Stimulated activated CD8-positive, alpha-beta memory T cell treated with anti-CD3 and anti-CD28 coated beads, Interleukin-15, amount 100 ng/mL, for 48 hours (primary cell): ENCODE data around the gene THUMPD2.
A peak's percentile ranks its signal among the peaks of the same experiment; 100 is the strongest.
"Not testable (repeated sequence)": the region's sequence is repeated elsewhere in the genome, so short reads cannot be mapped to it uniquely, and the experiment has no call there.

ENCODE experiments used
- DNase-seq, 2 donors: peaks; one replicate each; pipeline ENCODE4 v3.0.0-alpha.2; 2020; ENCODE audit warnings: low read depth in 2 of 2

Gene THUMPD2

DNA sequence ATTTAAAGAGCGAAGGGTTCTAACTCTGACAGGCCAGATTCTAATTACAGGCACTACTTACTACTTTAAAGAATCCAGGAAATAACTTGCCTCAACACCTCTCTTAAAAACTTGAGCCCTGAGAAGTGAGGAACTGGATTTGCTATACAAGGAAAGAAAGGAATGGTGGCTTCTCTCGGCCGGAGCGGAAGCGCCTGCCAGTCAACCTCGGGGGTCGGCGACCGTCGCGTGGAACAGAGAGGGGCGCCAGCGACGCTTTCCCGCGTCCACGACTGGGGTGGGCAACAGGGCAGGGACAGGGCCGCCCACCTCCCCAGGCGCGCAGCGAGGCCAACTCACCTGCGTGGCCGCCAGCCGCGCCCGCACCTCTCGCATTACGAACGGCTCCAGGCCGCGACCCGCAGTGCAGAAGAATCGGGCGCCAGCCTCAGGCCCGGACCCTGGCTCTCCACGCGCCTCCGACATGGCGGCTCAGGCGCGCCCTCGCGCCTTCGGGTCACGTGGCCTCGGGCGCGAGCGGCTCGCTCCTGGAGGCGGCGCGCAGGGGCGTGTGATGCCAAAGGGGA, at the start of gene THUMPD2:
Gene THUMPD2 (minus strand): TSS at position 484 of the 566 bp plus-strand sequence. CDS start 19 bp downstream, at position 465.
- DNase-seq: peak; percentile 48 to 54

DNA sequence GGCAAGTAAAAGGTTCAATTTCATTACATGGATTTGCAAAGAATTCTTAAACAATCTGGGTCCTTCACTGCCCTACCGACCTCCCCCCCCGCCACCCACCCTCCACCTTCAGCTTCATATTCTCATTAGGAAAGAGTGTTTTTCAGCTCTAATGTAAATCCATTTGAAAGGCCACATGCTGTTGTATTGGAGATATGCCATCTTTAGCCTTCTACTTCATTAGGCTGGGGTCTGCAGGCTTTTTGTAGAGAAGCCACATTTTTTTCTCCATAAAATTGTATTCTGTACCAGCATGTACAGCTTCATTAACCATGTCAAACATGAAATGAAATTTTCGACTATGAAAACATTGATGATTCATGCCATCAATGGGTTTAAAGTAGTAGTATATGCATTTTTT, 42.8 kb upstream of the THUMPD2 start:
- no peak for DNase-seq

- DNase-seq: no peak
Observed at GRCh38 chr2:39816845-39817244, 37.8 kb upstream of the THUMPD2 start.

DNA sequence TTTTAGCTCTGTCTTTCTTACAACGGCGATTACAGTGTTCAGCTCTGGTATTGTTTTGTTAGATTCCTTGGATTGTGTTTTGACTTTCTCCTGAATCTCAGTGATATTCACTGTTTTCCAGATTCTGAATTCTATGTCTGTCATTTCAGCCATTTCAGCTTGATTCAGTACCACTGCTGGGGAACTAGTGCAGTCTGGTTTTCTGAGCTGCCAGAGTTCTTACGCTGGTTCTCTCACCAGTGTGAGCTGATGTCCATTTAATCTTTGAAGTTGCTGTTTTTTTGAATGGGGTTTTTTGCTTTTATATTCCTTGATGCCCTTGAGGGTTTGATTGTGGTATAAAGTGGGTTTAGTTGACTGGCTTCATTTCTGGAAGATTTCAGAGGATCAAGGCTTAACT, 37.4 kb upstream of the THUMPD2 start:
- DNase-seq: no peak

DNA sequence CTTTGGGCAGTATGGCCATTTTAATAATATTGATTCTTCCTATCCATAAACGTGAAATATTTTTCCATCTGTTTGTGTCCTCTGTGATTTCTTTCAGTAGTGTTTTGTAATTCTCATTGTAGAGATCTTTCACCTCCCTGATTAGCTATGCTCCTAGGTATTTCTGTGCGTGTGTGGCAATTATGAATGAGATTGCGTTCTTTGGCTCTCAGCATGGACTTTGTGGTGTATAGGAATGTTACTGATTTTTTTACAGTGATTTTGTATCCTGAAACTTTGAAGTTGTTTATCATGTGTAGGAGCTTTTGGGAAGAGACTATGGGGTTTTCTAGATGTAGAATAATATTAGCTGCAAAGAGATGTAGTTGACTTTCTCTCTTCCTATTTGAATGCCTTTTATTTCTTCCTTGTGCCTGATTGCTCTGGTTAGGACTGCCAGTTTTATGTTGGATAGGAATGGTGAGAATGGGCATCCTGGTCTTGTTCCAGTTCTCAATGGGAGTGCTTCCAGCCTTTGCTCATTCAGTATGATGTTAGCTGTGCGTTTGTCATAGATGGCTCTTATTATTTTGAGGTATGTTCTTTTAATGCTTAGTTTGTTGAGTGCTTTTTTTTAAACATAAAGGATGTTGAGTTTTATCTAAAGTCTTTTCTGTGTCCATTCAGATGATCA, 27.0 kb upstream of the THUMPD2 start:
- DNase-seq: no peak

- DNase-seq: no peak
Observed at GRCh38 chr2:39803839-39804238, 24.8 kb upstream of the THUMPD2 start.

GRCh38 chr2:39800752-39801151, 21.7 kb upstream of the THUMPD2 start:
- no peak for DNase-seq

DNA sequence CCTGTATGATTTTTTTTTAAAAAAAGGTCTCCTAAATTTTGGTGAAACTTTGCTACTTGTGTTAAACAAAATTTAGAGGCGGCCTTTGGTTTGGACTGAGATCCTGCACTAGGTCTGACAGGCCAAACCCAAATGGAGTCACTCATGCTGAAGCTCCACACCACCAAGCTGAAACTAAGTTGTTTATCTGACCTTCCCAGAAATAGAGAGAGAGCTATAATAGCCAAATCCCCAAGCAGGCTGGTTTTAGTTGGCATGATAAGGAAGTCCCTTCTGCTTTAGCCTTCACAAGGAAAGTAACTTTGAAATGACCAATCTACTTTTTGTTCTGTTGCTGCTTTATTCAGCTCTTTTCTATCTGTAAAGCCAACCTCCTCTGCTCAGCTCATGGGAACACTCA, 17.1 kb upstream of the THUMPD2 start:
- no peak for DNase-seq

DNA sequence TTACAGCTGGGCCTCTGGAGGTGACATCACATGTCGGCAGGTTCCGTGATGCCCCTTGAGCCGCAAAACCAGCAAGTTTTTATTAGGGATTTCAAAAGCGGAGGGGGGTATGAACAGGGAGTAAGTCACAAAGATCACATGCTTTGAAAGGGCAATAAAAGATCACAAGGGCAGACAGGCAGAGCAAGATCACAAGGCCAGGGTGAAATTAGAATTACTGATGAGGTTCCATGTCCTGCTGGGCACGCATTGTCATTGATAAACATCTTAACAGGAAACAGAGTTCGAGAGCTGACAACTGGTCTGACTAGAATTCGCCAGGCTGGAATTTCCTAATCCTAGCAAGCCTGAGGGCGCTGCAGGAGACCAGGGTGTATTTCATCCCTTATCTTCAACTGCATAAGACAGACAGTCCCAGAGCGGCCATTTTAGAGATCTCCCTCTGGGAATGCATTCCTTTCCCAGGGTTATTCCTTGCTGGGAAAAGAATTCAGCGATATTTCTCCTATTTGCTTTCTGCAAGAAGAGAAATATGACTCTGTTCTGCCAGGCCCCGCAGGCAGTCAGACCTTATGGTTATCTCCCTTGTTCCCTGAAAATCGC, 11.3 kb upstream of the THUMPD2 start:
- DNase-seq: not testable (repeated sequence)

DNA sequence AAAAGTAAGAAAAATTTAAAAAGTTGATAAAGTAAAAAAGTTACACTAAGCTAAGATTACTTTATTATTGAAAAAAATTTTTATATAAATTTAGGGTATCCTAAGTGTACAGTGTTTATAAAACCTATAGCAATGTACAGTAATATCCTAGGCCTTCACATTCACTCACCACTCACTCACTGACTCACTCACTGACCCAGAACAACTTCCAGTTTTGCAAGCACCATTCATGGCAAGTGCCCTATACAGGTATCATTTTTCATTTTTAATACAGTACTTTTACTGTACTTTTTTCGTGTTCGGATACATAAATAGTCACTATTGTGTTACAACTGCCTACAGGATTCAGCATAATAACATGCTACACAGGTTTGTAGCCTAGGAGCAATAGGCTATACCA, 8.9 kb upstream of the THUMPD2 start:
- DNase-seq: no peak

GRCh38 chr2:39786761-39787522, 7.9 kb upstream of the THUMPD2 start:
- DNase-seq: no peak

- DNase-seq: no peak
Observed at GRCh38 chr2:39782591-39782990, 3.5 kb upstream of the THUMPD2 start.

GRCh38 chr2:39781697-39782096, 2.6 kb upstream of the THUMPD2 start:
- no peak for DNase-seq

DNA sequence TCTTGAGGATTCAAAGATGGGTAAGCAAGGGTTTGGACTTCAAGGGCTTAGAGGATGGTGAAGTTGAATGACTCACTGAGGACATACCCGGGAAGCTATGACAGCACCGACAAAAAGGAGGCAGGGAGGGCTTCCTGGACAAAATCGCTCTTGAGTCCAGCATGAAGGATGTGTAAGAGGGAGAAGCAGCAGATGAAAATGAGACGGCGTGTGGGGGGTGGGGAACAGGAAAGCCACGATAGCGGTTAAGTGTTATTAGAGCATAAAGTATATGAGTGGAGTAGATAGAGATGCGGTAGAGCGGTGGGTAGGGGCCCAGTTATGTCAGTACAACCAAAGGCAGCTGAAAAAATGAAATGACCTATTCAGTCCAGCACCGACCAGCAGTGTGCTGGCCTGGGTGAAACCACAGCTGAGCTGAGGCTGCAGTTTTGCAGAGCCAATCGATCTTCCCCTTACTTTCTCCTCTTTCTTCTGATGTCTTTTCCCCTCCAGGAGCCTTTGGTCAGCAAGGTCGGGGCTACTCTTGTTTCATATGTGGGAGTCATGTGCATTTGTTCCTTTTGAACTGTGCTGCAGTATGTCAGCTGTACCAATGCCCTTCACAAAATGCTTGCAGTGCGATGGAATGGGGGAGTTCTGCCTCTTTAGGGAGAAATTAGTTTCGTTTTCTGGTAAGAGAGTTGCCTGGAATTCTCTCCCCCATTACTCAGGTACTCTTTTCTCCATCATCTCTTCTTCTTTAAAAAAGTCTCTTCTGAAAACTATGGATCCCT, 2.0 kb upstream of the THUMPD2 start:
- DNase-seq: no peak

GRCh38 chr2:39779927-39780326, 869 bp upstream of the THUMPD2 start:
- no peak for DNase-seq

DNA sequence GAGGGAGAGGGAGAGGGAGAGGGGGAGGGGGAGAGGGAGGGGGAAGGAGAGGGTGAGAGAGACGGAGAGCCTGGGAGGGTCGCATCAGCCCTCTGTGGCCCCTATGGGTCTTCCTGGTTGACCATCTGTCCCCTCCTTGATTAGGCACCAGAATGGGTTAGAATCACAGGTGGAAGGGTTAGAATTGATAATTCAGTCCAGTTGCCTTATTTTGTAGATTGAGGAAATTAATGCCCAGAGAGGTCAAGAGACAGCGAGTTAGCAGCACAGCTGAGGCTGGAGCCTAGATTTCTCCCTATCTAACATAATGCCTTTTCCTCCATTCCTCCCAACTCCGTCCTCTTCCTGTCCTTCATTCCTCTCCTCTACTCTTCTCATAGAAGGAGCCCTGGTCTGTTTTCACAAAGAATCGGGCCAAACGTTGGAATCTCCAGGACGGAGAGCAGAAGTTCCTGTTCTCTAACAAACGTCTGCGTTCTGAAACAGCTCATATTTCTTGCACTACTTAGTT, 338 bp upstream of the THUMPD2 start:
- no peak for DNase-seq

- DNase-seq: no peak
Observed at GRCh38 chr2:39778233-39778632, 825 bp downstream of the THUMPD2 start.

DNA sequence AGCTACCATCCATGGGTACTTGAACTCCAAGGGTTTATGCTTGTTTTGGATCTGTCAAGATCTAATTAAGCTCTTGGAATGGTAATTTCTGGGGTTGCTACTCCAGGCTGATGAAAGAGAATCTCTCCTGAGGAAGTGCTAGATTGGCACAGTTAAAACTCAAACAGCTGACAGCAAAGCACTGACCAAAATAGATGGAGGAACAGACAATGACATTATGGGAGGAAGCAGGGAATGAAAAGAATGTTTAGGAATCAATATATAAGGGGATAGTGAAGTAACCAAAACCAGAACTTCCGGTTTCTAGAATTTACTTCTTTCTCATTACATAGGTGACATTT, 6.3 kb downstream of the THUMPD2 start:
- DNase-seq: no peak

DNA sequence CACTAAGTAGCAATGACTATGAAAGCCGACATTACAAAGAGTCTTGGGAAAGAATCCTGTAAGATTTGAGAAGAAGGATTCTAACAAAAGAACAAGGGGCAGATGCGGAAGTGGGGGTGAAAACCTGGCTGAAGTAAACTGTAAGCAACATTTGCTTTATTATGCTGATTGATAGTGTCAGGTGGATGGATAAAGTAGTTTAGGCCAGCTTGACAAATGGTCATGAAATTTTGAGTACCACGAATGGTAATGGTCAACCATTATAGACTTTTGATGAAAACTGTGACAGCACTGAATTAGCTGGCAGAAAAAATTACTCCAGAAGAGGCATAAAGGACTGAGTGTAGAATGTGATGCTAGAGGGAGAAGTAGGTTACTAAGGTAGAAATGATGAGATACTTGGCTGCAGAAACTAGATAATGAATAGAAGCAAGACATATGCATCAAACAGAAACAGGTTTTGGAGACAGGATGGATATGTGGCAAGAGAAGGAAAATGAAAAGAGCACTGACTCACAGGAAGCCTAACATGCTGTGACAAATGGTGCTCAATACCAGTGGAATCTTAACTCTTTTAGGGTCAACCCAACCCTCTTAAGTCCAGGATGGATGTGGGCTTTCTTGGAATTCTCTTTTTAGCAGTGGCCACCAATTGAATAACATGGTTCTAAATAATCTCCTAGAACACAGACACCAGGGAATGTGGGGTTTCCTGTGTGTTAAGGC, 6.8 kb downstream of the THUMPD2 start:
- DNase-seq: no peak

DNA sequence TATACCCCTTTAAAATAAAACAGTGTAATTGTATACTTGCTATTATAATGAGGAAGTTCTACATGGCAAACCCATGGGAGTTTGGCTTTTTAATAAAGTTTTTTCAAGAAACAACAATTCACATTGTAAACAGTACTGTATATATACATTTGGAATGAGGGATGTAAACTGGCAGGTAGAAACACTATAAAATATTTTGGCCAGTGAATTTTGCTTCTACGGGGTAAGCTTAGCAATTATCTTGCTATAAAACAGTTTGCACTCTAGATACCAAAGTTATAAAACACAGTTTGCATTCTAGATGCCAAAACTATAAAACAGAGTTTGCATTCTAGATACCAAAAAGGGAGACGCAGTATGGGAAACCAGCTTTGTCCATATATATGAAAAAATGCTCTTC, 16.6 kb downstream of the THUMPD2 start:
- no peak for DNase-seq

DNA sequence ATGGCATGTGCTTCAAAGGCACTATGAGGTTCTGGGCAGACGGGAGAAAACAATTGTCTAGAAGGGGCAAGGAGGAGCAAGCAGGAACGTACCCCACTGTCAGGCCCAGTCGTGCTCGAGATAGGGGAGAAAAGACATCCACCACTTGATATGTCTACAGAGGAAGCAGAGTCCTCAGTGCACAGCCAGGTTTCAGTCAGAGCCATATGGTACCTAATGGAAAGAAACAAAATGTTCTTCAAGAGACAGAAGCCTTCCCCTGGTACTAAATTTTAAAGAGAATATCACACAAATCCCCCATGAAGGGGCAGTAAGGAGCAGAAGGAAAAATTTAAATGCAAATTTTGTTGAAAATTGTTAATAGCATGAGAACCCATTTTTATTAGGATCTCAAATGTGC, 21.9 kb downstream of the THUMPD2 start:
- no peak for DNase-seq
